Stimulated activated CD4-positive, alpha-beta T cell treated with anti-CD3 and anti-CD28 coated beads, TNF-alpha, amount 100 ng/mL, for 48 hours (primary cell): ENCODE results near the gene RHOT2.

Experiments
- DNase-seq, 3 donors: peaks; one replicate each; pipeline ENCODE4 v3.0.0-alpha.2; 2020; ENCODE audit warnings: low read depth in 3 of 3

RHOT2 gene

GRCh38 chr16:632486-633335 lies 35.2 kb upstream of the RHOT2 start:
- no peak for DNase-seq

GRCh38 chr16:633336-634050 lies 34.4 kb upstream of the RHOT2 start:
- no peak for DNase-seq

DNA sequence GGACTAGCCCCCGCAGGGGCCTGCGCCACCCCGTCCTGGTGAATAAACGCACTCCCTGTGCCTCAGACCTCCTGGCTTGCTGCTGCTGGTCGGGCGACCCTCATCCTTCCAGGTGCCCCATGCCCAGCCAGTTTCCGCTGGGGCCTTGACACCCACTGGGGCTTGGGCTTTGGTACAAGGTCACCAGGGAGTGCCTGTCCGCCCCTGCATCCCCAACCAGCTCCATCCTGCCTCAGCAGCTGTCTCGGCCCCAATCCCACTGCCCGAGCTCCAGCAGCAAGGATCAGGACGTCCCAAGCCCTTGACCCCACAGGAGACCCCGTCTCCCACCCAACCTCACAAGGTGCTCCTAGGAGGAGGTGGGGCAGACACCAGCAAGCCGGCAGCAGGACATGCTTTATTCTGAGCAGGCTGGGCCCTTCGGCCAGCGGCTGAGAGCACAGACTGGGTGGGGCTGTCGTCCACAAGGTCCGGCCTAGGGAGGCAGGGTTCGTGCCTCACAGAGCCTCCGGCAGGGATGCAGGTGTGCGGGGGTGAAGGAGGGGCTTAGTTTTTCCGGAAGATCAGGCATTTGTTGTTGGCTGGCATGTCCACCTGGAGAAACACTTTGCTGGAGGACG lies 33.8 kb upstream of the RHOT2 start:
- no peak for DNase-seq

DNA sequence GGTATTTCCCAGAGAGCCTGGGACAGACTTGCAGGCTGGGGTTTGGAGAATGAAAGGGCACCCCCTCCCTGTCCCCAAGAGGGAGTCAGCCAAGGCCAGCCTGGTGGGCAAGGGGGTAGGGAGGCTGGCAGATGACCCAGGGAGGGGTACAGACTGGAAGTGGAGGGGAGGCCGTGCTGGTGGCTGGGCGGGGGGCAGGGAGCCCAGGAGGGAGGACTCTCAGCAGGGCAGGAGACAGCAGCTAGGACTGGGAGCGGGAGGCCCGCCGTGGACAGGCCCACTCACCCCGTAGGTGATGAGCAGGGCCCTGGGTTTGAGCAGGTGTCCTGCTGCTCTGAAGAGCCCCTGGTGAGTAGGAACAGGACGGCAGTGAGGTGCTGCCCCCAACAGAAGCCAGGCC lies 32.9 kb upstream of the RHOT2 start:
- no peak for DNase-seq

GRCh38 chr16:635573-636205 lies 32.2 kb upstream of the RHOT2 start:
- no peak for DNase-seq

DNA sequence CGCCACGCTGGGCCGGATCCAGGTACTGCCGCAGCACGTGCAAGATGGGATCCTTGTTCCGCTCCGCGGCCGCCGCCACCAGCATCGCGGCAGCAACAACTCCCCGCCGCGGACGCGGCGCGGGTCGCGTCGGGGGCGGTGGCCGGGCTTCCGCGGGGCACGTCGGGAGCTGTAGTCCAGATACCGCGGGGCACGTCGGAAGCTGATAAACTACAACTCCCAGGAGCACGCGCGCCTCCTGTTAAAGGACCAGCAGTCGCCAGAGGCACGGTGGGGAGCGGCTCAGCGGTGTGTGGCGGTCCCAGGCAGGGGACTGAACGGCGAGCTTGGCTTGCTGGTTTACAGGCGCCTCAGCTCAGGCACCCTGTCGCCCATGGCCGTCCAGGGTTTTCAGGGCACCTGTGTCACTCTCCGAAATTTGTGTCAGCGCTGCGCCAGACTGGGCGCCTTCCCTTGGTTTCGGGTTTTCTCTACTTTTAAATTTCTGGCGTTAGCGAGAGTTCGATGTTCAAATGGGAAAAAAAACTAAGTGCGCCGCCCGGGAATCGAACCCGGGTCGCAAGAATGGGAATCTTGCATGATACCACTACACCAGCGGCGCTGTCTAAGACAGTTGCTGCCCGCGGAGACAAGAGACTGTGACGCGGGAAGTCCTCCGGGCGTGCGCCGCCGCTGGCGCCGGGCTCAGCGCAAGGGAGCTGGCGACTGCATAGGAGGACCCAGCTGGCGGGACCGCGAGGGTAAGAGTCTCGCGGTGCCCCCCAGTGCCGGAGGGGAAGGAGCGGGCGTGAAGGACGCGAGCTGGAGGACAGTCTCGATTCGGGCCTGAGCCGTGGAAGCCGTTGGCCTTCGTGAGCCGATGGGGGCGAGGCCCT lies 31.5 kb upstream of the RHOT2 start, which contains the start of gene METTL26:
METTL26 (minus strand) TSS at position 100 of the 875 bp plus-strand sequence; CDS start at position 85, 15 bp downstream.
- peak; percentile 87 to 91 (median 88) for DNase-seq

DNA sequence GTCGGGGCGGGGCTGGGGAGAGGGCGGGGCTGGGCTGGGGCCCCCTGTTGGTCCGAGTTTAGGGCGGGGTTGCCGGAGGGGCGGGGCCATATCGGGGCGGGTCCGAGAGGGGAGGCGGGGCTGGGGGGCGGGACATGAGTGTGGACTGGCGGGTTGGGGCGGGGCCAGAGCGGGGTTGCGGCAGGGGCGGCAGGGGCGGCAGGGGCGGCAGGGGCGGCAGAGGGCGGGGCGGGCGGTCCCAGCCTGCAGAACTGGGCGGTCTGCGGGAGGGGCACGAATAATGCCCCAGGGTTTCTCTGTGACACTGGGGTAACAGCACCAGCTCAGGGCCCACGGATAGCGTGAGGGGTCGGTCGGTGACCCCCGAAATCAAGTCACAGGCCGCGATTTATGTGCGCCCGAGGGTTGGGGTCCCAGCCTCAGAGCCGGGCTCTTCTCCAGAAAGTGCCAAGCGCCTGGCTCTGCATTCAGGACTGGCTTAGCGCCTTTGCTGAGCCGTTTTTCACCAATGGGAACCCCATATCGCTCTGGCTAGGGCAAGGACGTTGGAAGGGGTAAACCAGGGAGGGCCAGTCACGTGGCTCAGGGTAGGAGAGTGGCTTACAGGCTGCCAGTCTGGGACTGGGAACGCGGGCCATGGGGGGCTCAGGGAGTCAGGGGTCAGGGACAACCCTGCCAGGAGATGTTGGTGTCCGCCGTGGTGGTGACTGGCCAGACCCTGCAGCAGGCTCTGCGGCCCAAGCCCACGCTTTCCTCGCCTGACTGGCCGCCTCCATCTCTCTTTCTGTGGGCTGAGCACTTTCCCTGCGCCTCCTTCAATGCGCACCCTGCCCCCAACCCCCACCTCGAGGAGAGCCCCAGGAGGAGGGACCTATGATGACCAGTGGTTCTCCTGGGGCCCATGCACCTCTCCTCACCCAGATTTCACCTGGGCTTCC lies 30.6 kb upstream of the RHOT2 start:
- peak; percentile 80 to 95 (median 87) for DNase-seq

- DNase-seq, result no peak
Measured at GRCh38 chr16:638034-638543, 29.8 kb upstream of the RHOT2 start.

DNA sequence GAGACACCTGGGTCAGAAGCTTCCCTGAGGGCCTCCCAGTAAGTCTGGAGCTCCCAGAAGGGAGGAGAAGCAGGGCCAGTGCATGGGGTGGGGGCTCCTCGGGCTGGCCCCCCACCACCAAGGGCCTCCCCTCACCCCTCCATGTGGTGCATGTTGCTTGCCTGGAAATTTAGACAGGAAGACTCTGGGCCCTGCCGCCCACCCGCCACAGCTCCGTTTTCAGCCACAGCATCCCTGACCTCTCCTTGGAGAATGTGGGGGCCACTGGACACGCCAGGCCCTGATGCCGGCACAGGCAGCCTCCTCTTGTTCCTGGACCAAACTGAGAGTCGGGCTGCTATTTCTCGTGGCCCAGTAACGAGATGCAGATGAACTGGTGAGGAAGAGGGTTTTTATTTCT lies 29.1 kb upstream of the RHOT2 start:
- no peak for DNase-seq

- no peak for DNase-seq
Measured at GRCh38 chr16:640614-641013, 27.3 kb upstream of the RHOT2 start.

DNA sequence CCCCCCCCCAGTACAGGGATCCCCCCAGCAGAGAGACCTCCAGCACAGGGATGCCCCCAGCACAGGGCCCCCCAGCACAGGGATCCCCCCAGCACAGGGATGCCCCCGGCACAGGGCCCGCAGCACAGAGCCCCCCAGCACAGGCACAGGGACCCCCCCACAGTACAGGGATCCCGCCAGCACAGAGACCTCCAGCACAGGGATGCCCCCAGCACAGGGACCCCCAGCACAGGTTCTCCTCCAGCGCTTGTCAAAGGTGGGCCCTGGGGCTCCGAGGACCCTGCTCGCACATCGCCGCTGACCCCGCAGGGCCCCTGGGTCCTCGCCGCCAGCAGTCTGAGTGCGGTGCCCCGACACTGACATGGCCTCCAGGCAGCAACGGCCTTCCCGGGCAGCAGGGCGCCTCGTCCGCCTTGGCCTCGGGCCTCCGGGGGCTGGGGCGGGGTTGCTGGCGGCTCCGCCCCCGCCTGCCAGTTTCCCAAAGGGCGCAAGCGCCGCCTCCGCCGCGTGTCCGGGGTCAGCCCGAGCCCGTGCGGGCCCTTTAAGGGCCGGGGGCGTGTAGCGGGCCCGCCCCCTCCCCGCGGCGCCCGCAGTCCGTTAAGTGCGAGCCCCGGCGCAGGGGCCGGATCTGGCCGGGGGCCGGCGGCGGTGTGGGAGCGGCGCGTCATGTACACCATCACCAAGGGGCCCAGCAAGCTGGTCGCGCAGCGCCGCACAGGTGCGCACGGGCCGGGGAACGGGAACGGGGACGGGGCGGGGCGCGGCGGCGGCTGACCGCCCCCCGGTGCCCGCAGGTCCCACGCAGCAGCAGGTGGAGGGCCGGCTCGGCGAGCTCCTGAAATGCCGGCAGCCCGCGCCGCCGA lies 26.4 kb upstream of the RHOT2 start, which contains the start of gene MCRIP2:
MCRIP2 (plus strand) TSS at position 503 of the 863 bp plus-strand sequence; CDS start at position 667, 164 bp downstream.
- DNase-seq, result peak; percentile 37 to 77 (median 71)

DNA sequence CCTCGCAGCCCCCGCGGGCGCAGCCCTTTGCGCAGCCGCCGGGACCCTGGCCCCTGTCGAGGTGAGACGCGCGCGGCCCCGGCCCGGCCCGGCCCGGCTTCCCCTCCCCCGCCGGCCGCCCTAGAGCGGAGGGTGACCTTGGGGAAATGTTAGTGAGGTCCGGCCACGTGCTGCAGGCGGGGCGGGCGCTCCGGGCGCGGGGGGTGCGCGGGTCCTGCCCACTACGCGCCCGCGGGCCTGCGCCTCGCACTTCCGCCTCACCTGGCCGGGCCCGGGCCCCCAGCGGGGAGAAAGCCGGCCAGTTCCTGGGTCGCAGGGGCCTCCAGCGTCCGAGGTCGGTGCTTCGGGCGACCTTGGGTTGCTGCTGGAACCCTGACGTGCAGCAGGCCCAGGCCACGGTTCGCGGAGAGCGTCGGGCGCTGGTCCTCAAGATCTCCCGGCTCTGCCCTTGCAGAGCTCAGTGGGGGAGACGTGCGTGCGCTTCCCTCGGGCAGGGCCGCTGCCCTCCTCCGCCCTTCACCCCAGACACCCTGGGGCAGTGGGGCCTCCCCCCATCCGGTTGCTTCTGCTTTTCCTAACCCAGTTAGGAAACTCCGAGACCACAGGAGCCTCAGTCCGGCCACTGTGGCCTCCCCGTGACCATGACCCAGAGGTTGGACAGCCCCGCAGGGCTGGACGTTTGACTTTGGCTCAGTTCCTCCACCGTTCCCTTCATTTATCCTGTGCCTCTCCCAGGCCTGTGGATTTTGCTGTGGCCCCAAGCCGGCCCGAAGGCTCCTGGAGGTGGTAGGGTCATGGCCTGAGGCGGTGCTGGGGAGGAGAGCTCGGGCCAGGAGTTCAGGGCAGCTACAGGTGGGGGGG lies 25.5 kb upstream of the RHOT2 start:
- DNase-seq, result no peak

DNA sequence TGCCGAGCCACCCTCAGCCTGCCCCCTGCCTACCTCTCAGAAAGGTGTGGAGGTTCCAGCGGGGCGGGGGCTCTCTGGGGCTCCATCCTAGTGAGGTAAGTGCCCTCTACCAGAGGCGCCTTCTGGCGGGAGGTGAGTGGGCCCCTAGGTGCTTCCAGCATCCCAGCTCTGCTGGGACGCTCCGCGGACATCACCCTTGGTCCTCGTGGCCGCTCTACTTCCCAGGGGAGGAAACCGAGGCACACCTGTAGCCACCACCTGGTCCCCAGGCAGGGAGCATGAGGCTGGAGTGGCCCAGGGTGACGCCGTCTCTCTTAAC lies 24.9 kb upstream of the RHOT2 start:
- no peak for DNase-seq

- no peak for DNase-seq
Measured at GRCh38 chr16:644556-644955, 23.4 kb upstream of the RHOT2 start.

DNA sequence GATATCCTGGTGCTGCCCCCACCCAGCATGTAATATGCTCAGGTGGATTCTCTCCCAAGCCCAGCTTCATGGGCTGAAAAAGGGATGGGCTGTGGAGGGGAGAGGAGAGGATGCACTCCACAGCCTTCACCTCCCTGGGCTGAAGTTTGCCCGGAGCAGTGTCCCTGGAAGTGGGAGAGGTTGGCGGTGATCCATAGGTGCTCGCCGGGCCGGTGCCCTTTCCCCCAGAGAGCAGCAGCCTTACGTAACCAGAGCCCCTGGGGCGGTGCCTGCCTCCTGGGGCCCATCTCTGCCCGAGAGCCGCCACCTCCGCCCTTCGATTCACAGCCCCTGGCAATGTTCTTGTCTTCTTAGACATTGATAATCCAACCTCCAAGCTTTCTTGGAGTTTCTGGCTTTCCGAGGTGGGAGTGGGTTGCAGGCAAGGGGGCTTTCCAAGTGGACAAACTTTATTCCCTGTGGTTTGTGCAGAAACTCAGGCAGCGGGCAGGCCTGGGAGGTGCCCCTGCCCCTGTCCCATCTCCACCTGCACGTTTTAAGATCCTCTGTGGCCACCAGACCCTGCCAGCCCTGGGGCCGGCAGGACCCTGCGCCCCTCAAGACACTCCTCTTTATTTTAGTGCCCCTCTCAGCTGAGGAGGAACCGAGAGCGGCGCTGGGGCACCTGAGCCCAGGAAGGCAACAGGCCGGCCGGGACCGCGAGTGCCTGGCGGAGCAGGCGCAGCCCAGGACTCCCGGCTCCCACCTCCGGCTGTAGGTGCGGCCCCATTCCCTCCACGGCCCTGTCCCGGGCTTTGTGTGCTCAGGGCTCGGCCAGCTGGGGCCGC lies 21.9 kb upstream of the RHOT2 start:
- no peak for DNase-seq

GRCh38 chr16:646679-647172 lies 21.2 kb upstream of the RHOT2 start:
- DNase-seq, result no peak
